Smooth muscle cell (in vitro differentiated cells): ENCODE results near the gene VPS33A. TPM values are rescaled to one million over a fixed set of nuclear protein-coding genes. Genes with fewer than 3 reads are reported as not detected.

Experiments
- DNase-seq: peaks from one replicate; lab custom pipeline; 2025; ENCODE audit not compliant: unreplicated experiment; lab: John Stamatoyannopoulos, UW
- H2AFZ ChIP-seq: fragments of 200-600 bp; sonication (generic); 2 replicates; pipeline ENCODE4 v1.6.0; 2016; ENCODE audit warnings: antibody characterized with exemption, low read depth, mild to moderate bottlenecking
- H3F3A ChIP-seq: fragments of 200-600 bp; sonication (generic); 2 replicates; pipeline ENCODE4 v1.6.0; 2017; ENCODE audit warnings: antibody characterized with exemption, low read depth
- H3K27ac ChIP-seq: fragments of 200-600 bp; sonication (generic); 2 replicates; pipeline ENCODE4 v1.5.1; 2016; ENCODE audit warnings: low read depth, mild to moderate bottlenecking
- H3K27me3 ChIP-seq: fragments of 200-600 bp; sonication (generic); 2 replicates; pipeline ENCODE4 v1.6.1; 2016; ENCODE audit warnings: low read depth, mild to moderate bottlenecking
- H3K36me3 ChIP-seq: fragments of 200-600 bp; sonication (generic); 2 replicates; pipeline ENCODE4 v1.5.1; 2016; ENCODE audit warnings: low read depth
- H3K4me1 ChIP-seq: fragments of 200-600 bp; sonication (generic); 2 replicates; pipeline ENCODE4 v1.5.1; 2016; ENCODE audit warnings: low read depth
- H3K4me2 ChIP-seq: fragments of 200-600 bp; sonication (generic); 2 replicates; pipeline ENCODE4 v1.6.0; 2016; ENCODE audit warnings: mild to moderate bottlenecking
- H3K4me3 ChIP-seq: fragments of 200-600 bp; sonication (generic); 2 replicates; pipeline ENCODE4 v1.5.1; 2016; ENCODE audit warnings: mild to moderate bottlenecking
- H3K79me2 ChIP-seq: fragments of 200-600 bp; sonication (generic); 2 replicates; pipeline ENCODE4 v1.6.0; 2016; ENCODE audit warnings: low read depth, mild to moderate bottlenecking
- H3K9ac ChIP-seq: fragments of 200-600 bp; sonication (generic); 2 replicates; pipeline ENCODE4 v1.6.0; 2016; ENCODE audit warnings: low read depth
- H3K9me3 ChIP-seq: fragments of 200-600 bp; sonication (generic); replicated peaks from 2 replicates; pipeline ENCODE4 v1.5.1; 2016; ENCODE audit warnings: low read depth
- H4K20me1 ChIP-seq: fragments of 200-600 bp; sonication (generic); 2 replicates; pipeline ENCODE4 v1.6.0; 2016; ENCODE audit warnings: low read depth
- WGBS: methylation state at CpG from one replicate; pipeline ENCODE4 v1.1.7; 2016; ENCODE audit warnings: low lambda C conversion rate; 5-methylcytosine and 5-hydroxymethylcytosine counted together
- polyA plus RNA-seq: library from polyadenylated mRNA; unstranded; fragments of >200 nt; fragmentation: Nextera tagmentation; extraction: Ambion mirVana; gene quantifications from 2 replicates; pipeline ENCODE4 v1.2.1, GENCODE V29; 2016
- total RNA-seq: library from RNA; depleted of rRNA; stranded (reverse); fragments of >200 nt; gene quantifications from 2 replicates; pipeline ENCODE4 v1.2.3, GENCODE V29; 2014
- TF ChIP-seq, protein P1 (sequence below): fragments of 200-600 bp; sonication (generic); IDR thresholded peaks from 2 replicates; pipeline ENCODE4 v1.5.1; 2017; ENCODE audit warnings: borderline replicate concordance, mild to moderate bottlenecking, antibody characterized with exemption; ENCODE audit not compliant: insufficient read depth, poor library complexity, severe bottlenecking

VPS33A gene
- total and polyA plus RNA-seq, 2 experiments from 2014 or later, result 16.9 to 23.5 TPM

- Histone ChIP-seq H4K20me1 (no peaks in the 10 kb centered on the region), H3K4me3 (no peak overlapping the region), H3K27ac (no peak overlapping the region), H3K36me3 (peaks cover 4% of the 10 kb centered on the region), H3F3A (no peaks in the 10 kb centered on the region), H3K4me2 (no peak overlapping the region), H3K4me1 (no peaks in the 10 kb centered on the region), H3K9me3 (no peaks in the 10 kb centered on the region), H3K79me2 (no peaks in the 10 kb centered on the region), H2AFZ (no peak overlapping the region), H3K9ac (no peak overlapping the region), H3K27me3 (no peaks in the 10 kb centered on the region)
- 88% methylated on average over 4 of the region's 4 CpGs for WGBS
- no peak for DNase-seq
- TF ChIP-seq, protein P1, sequence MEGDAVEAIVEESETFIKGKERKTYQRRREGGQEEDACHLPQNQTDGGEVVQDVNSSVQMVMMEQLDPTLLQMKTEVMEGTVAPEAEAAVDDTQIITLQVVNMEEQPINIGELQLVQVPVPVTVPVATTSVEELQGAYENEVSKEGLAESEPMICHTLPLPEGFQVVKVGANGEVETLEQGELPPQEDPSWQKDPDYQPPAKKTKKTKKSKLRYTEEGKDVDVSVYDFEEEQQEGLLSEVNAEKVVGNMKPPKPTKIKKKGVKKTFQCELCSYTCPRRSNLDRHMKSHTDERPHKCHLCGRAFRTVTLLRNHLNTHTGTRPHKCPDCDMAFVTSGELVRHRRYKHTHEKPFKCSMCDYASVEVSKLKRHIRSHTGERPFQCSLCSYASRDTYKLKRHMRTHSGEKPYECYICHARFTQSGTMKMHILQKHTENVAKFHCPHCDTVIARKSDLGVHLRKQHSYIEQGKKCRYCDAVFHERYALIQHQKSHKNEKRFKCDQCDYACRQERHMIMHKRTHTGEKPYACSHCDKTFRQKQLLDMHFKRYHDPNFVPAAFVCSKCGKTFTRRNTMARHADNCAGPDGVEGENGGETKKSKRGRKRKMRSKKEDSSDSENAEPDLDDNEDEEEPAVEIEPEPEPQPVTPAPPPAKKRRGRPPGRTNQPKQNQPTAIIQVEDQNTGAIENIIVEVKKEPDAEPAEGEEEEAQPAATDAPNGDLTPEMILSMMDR, result no peak
Observed at GRCh38 chr12:122303068-122303467, 36.8 kb upstream of the VPS33A start.

- H2AFZ ChIP-seq, result no peak overlapping the region
- no peaks in the 10 kb centered on the region for H3K4me1 ChIP-seq
- H3K4me3 ChIP-seq, result no peak overlapping the region
- no peak overlapping the region for H3K4me2 ChIP-seq
- H3K79me2 ChIP-seq, result no peaks in the 10 kb centered on the region
- no peaks in the 10 kb centered on the region for H4K20me1 ChIP-seq
- no peaks in the 10 kb centered on the region for H3F3A ChIP-seq
- H3K9me3 ChIP-seq, result no peaks in the 10 kb centered on the region
- TF ChIP-seq, protein P1, result no peak
- no peak overlapping the region for H3K9ac ChIP-seq
- 95% methylated on average over 14 of the region's 14 CpGs for WGBS
- H3K27ac ChIP-seq, result no peak overlapping the region
- no peaks in the 10 kb centered on the region for H3K27me3 ChIP-seq
- DNase-seq, result no peak
- H3K36me3 ChIP-seq, result peaks cover 4% of the 10 kb centered on the region
Observed at GRCh38 chr12:122298071-122298748, 31.9 kb upstream of the VPS33A start.

DNA sequence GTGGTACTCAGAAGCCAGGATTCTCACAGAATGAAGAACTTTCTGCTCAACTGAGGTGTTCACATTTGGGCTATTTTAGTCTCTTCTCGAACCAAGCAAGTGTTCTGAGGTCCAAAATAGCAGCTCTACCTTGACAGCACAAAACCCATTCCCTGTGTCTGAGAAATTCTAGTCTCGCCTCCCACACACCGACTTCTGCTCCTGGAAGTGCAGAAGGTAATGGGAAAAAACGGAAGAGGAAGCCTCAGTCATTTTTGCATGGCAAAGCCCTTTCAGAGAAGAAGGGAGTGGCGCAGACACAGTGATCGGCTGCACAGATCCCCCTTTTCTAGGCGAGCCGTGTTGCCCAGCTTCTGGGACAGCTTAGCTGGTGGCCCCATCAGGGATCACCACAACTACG is 31.2 kb upstream of the VPS33A start:
- WGBS, result 93% methylated on average over 9 of the region's 9 CpGs
- Histone ChIP-seq H3K4me2 (no peak overlapping the region), H3K4me3 (no peak overlapping the region), H3K36me3 (peaks cover 4% of the 10 kb centered on the region), H3F3A (no peaks in the 10 kb centered on the region), H3K9me3 (no peaks in the 10 kb centered on the region), H3K9ac (no peak overlapping the region), H3K79me2 (no peaks in the 10 kb centered on the region), H3K27me3 (no peaks in the 10 kb centered on the region), H3K4me1 (no peaks in the 10 kb centered on the region), H2AFZ (no peak overlapping the region), H4K20me1 (no peaks in the 10 kb centered on the region), H3K27ac (no peak overlapping the region)
- TF ChIP-seq, protein P1, result no peak
- no peak for DNase-seq

DNA sequence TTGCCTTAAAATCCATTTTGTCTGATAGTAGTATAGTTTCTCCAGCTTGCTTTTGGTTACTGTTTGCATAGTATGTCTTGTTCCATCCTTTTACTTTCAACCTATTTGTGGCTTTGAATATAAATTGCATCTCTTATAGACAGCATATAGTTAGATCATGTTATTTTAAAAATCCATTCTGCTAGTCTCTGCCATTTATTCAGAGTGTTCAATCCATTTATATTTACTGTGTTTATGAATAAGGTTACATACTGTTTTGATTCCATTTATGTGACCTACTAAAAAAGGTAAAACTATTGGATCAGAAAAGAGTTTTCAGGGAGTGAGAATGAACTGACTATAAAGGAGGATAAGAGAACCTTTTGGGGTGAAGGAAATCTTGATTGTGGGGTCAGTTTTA is 29.6 kb upstream of the VPS33A start:
- TF ChIP-seq, protein P1, result no peak

More for the DNA sequence above, 29.6 kb upstream of the VPS33A start:
- no peaks in the 10 kb centered on the region for H3K4me1 ChIP-seq
- H3K79me2 ChIP-seq, result no peaks in the 10 kb centered on the region
- no peak overlapping the region for H3K4me2 ChIP-seq
- H3K27ac ChIP-seq, result no peak overlapping the region
- no peak for DNase-seq
- no peaks in the 10 kb centered on the region for H3K27me3 ChIP-seq
- no peak overlapping the region for H3K9ac ChIP-seq
- H4K20me1 ChIP-seq, result no peaks in the 10 kb centered on the region
- no peak overlapping the region for H2AFZ ChIP-seq
- H3K36me3 ChIP-seq, result peaks cover 4% of the 10 kb centered on the region
- H3K4me3 ChIP-seq, result no peak overlapping the region
- H3K9me3 ChIP-seq, result no peaks in the 10 kb centered on the region
- no peaks in the 10 kb centered on the region for H3F3A ChIP-seq
